GM21367 (cell line): ENCODE data around the gene ZNF491.
"Not testable (repeated sequence)": the region's sequence is repeated elsewhere in the genome, so short reads cannot be mapped to it uniquely, and the experiment has no call there.

ENCODE experiments used
- ATAC-seq: cut with Tn5 transposase; IDR thresholded peaks from one replicate; pipeline ENCODE4 v1.9.1; 2021; ENCODE audit not compliant: unreplicated experiment

The ZNF491 gene

DNA sequence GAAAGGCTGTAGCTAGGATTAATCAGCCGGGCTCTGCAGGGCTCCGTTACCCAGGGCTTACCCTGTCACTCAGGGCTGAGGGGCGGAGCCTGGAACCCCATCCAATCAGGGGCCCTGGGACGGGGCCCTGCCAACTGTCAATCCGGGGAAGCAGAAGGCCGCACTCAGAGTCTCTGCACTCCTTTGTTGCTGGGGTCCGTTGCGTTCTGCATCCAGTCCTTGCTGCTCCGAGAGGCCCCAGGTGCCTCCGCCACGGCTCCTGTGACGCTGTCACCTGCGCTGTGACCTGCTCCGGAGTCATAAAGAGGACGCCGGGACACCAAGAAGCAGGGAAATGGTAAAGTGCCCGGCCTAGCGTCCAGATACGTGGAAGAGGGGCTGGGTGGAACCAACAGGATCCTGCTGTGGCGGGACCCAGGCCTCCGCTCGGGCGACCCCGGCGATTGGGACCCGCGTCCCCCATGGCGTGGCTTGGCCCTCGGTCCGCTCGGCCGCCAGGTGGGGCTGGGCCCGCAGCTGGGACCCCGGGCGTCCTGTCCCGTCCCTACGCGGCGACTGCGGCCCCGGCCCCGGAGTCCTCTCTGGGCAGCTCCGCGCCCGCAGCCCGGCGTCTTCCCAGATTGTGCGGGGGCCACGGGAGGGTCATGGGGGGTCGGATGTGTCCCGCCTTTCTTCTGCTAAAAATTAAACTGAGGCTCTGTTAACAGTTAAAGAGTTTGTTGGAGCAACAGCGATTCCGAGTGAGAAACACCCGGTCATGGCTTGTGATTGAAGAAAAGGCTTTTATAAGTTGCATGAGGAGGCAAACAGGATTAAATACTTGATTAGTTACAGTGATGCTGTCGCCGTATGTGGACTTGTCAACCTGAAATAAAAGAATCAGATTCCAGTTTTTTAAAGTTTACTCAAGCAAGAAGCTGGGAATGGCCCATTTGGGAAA is at the start of gene ZNF491:
Gene ZNF491 (plus strand): TSS at position 133 of the 940 bp plus-strand sequence. CDS start 7,431 bp downstream, outside the sequence.
- ATAC-seq = peak; percentile 79

DNA sequence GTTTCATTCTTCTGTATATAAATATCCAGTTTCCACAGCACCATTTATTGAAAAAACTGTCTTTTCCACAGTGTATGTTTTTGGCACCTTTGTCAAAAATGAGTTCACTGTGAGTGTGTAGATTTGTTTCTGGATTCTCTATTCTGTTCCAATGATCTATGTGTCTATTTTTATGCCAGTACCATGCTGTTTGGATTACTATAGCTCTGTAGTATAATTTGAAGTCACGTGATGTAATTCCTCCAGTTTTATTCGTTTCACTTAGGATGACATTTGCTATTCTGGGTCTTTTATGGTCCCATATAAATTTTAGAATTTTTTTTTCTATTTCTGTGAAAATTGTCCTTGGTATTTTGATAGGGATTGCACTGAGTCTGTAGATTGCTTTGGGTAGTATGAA is 48.6 kb upstream of the ZNF491 start:
- no peak for ATAC-seq

DNA sequence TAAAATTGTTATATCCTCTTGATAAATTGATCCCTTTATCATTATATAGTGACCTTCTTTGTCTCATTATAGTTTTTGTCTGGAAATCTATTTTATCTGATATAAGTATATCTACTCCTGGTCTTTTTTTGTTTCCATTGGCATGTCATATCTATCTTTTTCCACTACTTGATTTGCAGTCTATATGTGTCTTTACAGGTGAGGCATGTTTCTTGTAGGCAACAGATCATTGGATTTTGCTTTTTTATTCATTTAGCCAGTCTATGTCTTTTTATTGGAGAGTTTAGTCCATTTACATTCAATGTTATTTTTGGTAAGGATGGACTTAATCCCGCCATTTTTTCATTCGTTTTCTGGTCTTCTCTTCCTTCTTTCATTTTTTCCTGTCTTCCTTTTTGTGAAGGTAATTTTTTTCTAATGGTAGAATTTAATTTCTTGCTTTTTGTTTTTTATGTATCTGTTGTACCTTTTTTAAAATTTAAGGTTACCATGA is 46.0 kb upstream of the ZNF491 start:
- ATAC-seq = no peak

DNA sequence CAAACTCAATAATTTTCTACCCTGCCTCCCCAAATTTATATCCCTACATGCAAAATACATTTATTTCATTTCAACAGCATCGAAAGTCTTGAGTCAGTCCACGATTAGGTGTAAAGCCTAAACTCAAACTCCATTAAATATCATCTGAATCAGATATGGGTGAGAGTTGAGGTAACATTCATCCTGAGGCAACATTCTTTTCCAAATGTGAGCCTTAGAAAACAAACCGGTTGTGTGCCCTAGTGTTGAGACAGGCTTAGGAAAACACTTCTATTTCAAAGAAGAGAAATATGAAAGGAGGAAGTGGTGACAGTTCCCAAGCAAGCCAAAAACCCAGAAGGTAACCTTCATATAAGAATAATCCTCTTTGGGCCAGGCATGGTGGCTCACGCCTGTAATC is 43.7 kb upstream of the ZNF491 start:
- no peak for ATAC-seq

DNA sequence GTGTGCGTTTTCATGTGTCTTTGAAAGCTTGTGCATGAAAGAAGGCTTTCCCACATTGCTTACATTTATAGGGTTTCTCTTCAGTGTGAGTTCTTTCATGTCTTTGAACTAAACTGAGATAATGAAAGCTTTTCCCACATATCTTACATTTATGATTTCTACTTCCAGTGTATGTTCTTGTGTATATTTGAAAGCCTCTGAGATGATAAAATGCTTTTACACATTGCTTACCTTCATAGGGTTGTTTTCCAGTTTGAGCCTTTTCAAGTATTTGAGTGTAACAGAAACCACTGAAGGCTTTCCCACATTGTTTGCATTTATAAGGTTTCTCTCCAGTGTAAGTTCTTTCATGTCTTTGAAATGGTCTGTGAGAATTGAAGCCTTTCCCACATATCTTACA is 41.4 kb upstream of the ZNF491 start:
- no peak for ATAC-seq

DNA sequence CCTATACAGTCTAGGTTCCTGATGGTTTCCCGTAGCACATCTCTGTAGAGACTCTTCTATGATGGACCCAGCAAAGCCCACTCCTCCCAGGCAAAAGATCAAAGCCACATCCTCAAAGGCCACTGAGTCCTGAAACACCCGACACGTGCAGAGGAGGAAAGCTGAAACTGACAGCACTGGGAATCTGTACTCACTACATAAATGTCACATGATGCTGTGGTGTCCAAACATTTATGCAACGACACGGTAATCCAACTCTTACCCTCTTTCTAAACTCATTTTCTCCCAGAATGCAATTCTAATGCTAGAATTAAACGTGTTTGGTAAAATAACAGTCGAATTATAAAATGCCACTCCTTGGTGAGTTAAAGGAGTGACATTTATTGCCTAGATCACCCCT is 38.5 kb upstream of the ZNF491 start:
- no peak for ATAC-seq

DNA sequence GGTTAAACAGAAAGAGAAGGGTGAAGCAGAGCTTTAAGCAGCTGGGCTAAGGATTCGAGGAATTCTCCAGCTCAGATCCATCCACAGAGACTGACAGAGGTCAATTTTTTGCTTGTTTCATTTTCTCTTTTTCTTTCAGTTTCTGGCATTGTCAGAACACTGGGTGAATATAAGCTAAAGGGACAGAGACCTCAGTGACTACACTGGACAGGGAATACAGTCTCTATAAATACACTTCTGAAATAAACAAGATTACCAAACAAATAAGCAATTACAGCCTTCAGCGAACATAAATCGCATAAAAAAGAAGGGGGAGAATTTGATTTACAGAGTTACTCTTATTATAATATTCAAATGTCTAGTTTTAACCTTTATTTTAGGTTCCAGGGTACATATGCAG is 35.2 kb upstream of the ZNF491 start:
- ATAC-seq = no peak

DNA sequence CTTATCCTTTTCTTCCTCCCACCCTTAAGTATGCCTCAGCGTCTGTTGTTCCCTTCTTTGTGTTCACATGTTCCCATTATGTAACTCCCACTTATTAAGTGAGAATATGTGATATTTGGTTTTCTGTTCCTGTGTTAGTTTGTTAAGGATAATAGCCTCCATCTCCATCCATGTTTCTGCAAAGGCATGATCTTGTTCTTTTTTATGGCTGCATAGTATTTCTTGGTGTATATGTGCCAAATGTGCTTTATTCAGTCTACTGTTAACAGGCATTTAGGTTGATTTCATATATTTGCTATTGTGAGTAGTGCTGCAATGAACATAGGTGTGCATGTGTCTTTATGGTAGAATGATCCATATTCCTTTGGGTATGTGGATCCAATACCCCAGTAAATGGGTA is 34.7 kb upstream of the ZNF491 start:
- no peak for ATAC-seq

DNA sequence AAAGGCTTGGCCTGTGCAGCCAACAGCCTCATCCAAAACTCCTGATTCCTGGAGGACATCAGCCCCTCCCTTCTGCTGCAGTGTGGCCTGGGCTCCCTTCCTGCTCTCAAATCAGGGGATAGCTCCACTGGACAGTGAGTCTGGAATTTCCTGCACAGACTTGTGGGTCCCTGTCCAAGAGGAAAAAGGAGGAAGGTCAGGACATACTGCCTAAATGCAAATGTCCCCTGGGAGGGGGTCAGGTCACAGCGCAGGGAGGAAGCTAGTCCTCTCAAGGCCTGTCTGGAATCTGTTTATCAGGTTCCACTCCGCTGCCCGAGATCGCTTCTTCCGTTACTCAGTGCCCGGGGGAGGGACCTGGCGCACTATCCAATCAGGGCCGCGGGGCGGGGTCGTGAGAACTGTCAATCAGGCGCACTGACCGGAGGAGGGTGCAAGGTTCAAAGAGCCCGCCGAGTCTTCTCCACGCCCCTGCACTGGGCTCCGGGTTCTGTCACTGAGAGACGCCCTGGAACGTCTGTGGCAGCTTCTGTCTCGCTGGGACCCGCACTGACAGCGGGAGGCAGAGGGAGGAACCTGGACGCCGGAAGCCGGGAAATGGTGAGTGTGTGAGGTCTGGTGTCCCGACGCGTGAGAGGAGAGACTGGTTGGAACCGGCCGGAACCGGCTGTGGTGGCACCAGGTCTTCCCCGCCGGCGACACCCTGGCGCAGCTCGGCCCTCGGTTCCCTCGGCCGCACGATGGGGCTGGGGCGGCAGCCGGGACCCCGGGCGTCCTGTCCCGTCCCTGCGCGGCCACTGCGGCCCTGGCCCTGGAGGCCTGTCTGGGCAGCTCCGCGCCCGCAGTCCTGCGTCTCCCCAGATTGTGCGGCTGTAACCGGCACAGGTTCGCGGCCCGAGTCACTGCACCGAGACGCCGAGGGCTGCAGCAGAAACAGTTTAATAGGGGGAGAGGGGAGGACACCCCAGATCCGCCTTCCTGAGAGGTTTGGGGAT is 31.4 kb upstream of the ZNF491 start, which contains the start of gene ZNF441:
Gene ZNF441 (plus strand): TSS at position 404 of the 995 bp plus-strand sequence. CDS start 194 bp downstream, at position 598.
- peak; percentile 70 for ATAC-seq

DNA sequence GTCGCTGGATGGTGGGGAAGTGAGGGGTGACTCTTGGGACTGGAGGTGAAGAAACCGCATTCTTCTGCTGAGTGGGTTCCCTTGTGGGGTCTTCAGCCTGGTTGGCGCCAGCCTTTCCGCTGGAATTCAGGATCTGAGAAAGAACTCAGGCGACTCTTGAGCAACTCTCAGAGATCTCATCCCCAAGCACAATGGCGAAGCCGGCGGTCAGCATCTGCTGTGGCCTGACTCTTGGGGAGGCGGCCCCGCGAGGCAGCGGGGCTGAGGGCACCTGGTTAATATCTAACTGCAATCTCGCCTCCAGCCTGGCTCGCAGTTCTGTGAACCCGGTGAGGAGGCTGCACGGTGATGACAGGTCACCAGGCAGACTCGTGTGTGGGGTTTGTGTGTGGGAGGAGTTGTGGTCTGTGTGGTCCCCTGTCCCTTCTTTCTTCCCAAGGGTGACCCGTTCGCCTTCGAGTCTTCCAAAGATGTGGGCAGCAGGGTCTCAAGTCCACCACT is 30.6 kb upstream of the ZNF491 start:
- no peak for ATAC-seq

DNA sequence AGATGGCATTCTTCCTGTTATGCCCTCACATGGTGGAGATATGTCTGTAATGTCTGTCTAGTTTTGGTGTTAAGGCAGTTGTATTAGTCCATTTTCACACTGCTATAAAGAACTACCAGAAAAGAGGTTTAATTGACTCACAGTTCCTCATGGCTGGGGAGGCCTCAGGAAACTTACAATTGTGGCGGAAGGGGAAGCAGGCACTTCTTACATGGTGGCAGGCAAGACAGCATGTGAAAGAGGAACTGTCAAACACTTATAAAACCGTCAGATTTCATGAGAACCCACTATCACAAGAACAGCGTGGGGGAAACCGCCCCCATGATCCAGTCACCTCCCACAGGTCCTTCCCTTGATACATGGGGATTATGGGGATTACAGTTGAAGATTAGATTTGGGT is 28.3 kb upstream of the ZNF491 start:
- no peak for ATAC-seq

DNA sequence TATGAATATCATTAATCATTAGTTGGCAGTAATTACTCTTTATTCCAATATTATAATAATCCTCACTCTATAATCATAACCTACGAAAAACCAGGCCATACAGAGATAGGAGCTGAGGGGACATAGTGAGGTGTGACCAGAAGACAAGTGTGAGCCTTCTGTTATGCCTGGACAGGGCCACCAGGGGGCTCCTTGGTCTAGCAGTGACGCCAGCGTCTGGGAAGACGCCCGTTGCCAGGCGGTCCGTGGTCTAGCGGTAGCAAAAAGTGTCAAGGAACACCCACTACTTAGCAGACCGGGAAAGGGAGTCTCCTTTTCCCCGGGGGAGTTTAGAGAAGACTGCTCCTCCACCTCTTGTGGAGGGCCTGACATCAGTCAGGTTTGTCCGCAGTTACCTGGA is 26.8 kb upstream of the ZNF491 start:
- ATAC-seq = not testable (repeated sequence)

DNA sequence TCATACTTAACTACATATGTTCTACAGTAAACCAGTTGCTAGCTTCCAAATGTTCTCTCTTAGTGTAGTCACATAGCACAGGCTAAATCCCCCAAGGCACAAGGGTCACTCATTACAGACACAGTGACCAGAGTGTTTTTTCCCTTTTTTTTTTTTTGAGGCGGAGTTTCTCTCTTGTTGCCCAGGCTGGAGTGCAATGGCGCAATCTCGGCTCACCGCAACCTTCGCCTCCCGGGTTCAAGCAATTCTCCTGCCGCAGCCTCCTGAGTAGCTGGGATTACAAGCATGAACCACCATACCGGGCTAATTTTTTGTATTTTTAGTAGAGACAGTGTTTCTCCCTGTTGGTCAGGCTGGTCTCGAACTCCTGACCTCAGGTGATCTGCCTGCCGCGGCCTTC is 21.7 kb upstream of the ZNF491 start:
- not testable (repeated sequence) for ATAC-seq

DNA sequence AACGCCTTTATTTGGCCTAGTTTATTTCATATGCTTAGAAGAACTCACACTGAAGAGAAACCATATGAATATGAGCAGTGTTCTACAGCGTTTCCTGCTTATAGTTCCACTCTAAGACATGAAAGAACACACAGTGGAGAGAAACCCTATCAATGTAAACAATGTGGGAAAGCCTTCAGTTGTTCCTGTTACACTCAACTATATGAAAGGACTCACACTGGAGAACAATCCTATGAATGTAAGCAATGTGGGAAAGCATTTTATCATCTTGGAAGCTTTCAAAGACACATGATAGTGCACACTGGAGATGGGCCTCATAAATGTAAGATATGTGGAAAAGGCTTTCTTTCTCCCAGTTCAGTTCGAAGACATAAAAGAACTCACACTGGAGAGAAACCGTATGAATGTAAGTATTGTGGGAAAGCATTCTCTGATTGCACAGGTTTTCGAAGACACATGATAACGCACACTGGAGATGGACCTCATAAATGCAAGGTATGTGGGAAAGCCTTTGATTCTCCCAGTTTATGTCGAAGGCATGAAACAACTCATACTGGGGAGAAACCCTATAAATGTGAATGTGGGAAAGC is 17.8 kb upstream of the ZNF491 start:
- no peak for ATAC-seq

DNA sequence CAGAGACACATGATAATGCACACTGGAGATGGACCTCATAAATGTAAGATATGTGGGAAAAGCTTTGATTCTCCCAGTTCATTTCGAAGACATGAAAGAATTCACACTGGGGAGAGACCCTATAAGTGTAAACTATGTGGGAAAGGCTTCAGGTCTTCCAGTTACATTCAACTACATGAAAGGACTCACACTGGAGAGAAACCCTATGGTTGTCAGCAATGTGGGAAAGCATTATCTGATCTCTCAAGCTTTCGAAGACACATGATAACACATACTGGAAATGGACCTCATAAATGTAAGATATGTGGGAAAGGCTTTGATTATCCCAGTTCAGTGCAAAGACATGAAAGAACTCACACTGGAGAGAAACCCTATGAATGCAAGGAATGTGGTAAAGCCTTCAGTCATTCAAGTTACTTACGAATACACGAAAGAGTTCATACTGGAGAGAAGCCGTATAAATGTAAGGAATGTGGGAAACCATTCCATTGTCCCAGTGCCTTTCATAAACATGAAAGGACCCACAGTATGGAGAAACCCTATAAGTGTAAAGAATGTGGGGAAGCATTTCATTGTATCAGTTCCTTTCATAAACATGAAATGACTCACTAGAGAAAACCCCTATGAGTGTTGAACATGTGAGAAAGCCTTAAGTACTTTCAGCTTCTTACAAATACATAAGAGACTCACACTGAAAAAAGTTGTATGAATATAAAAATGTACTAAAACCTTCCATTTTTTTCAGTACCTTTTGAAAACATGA is 16.8 kb upstream of the ZNF491 start:
- no peak for ATAC-seq

DNA sequence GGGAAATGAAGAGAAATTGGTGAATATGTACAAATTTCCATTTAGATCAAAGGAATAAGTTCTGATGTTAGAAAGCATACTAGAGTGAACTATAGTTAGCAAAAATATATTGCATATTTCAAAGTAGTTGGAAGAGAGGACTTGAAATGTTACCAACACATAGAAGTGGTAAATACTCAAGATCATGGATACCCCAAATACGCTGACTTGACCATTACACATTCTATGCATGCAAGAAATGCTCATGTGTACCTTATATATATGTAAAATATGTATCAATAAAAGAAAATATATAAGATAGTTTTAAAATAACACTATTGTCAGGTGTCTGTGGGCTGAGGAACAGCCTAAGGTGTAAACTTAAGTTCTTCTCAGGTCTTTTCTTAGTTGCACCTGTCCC is 14.6 kb upstream of the ZNF491 start:
- no peak for ATAC-seq

DNA sequence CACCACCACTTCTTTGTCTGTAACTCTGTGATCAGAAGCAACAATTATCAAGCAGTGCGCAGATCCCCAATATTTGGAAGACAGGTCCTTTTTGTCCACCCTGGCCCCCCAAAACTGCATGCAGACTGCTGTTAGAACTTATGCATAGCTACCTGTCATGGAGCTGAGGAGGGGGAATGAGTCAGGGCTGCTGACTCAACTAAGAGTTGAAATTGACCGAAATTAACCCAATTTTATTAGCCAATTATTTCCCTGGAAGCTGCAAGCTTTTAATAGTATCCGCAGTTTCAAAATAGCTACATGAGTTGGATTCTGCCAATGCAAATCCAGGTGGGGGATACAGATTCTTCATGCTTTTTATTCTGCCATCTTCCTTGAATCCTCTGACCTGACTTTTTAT is 14.0 kb upstream of the ZNF491 start:
- ATAC-seq = no peak

DNA sequence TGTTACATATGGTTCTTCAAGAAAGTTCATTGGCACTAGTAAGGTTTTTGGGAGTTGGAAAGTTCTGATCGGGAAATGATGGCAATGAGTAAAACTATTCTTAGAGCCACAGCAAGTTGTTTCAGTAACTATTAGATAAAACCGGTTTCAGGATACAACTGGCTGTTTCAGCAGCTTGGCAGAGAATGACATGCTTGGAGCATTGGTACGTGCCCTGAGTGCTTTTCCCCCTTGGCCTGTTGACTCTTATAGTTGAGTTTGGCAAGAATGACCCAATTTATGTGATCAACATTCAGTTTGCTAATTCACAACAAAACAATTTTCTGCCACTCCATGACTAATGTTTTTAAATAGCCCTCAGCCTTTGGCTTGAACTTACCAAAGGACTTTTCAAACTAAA is 10.8 kb upstream of the ZNF491 start:
- ATAC-seq = no peak

DNA sequence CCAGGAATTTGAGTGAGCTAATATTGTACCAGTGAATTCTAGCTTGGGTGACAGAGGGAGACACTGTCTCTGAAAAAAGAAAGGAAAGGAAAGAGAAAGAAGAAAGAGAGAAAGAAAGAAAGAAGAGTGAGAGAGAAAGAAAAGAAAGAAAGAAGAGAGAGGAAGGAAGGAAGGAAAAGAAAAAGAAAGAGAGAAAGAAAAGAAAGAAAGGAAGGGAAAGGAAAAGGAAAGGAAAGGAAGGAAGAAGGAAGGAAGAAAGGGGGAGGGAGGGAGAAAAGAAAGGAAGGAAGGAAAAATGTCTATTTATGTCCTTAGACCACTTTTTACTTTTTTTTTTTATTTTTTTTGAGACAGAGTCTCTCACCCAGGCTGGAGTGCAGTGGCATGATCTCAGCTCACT is 5.4 kb upstream of the ZNF491 start:
- no peak for ATAC-seq

DNA sequence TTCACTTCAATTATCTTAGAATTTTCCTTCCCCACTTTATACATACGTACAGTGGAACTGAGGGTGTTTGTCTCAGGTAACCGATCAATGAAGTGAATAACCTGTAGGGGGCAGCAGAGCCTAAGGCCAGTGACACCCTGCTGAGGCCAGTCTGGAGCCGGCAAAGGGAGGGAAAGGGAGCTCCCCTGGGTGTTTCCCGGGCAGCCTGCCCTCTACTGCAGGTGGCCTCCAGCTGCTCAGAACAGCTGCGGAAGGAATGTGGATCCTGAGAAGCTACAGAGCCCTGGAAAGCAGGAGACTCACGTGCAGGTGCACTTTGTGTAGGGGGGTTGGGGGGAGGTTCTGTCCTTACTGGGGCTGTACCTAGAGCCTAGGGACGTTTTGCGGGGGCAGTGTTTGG is 832 bp upstream of the ZNF491 start:
- ATAC-seq = no peak
